Endothelial cell of umbilical vein (primary cell): Measurements from ENCODE around the gene NKAP.

Source experiments
- POLR2A ChIP-seq: IDR thresholded peaks from 2 replicates; pipeline ENCODE4 v1.6.1; 2012; ENCODE audit warnings: low read depth, mild to moderate bottlenecking, control low read depth, low read length
- POLR2AphosphoS5 ChIP-seq: IDR thresholded peaks from 2 replicates; pipeline ENCODE4 v1.6.1; 2012; ENCODE audit warnings: low read depth, mild to moderate bottlenecking, control low read depth, low read length, moderate library complexity; ENCODE audit not compliant: insufficient read depth
- TF ChIP-seq, protein P1 (sequence below), 2 donors: IDR thresholded peaks; 1 replicate in 1 of 2; 2 replicates in 1 of 2; pipeline ENCODE4 v1.5.1; 2011; ENCODE audit warnings: low read length in 2 of 2, mild to moderate bottlenecking in 2 of 2, moderate library complexity in 2 of 2, control low read depth in 1 of 2, inconsistent platforms in 1 of 2, low read depth in 1 of 2; ENCODE audit not compliant: insufficient read depth in 1 of 2; ENCODE audit errors: extremely low read depth in 1 of 2

DNA sequence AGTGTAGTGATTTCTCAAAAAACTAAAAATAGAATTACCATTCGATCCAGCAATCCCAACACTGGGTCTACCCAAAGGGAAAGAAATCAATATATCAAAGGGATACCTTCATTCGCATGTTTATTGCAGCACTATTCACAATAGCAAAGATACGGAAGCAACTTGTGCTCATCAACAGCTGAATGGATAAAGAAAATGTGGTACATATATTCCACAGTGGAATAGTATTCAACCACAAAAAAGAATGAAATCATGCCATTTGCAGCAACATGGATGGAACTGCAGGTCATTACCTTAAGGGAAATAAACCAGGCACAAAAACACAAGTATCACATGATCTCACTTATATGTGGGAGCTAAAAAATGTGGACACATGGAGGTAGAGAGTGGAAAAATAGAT, 42.7 kb upstream of the NKAP start:
- TF ChIP-seq, protein P1, sequence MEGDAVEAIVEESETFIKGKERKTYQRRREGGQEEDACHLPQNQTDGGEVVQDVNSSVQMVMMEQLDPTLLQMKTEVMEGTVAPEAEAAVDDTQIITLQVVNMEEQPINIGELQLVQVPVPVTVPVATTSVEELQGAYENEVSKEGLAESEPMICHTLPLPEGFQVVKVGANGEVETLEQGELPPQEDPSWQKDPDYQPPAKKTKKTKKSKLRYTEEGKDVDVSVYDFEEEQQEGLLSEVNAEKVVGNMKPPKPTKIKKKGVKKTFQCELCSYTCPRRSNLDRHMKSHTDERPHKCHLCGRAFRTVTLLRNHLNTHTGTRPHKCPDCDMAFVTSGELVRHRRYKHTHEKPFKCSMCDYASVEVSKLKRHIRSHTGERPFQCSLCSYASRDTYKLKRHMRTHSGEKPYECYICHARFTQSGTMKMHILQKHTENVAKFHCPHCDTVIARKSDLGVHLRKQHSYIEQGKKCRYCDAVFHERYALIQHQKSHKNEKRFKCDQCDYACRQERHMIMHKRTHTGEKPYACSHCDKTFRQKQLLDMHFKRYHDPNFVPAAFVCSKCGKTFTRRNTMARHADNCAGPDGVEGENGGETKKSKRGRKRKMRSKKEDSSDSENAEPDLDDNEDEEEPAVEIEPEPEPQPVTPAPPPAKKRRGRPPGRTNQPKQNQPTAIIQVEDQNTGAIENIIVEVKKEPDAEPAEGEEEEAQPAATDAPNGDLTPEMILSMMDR (IDR thresholded peaks at IDR 0.05; ENCODE audit: extremely low read depth in 1 of 2, insufficient read depth in 1 of 2, low read depth in 1 of 2, low read length in 2 of 2), result no peak
- TF ChIP-seq POLR2A (no peak), POLR2AphosphoS5 (no peak)
